Suppressor macrophage treated with lipopolysaccharide for 1 hour (primary cell): ENCODE data around the gene MAP3K8.
A peak's percentile ranks its signal among the peaks of the same experiment; 100 is the strongest.
"Not testable (repeated sequence)": the region's sequence is repeated elsewhere in the genome, so short reads cannot be mapped to it uniquely, and the experiment has no call there.

ENCODE experiments used
- DNase-seq, 3 donors: peaks; one replicate each; pipeline ENCODE4 v3.0.0-alpha.2; 2020 to 2022

MAP3K8 gene

GRCh38 chr10:30447125-30447799 lies 13.3 kb downstream of the MAP3K8 start:
- DNase-seq, result peak; percentile 48 to 88 (median 72)

GRCh38 chr10:30448092-30448491 lies 14.1 kb downstream of the MAP3K8 start:
- DNase-seq, result peak in 1 of 3 donors; percentile 45

GRCh38 chr10:30453764-30454527 lies 20.0 kb downstream of the MAP3K8 start:
- no peak for DNase-seq

GRCh38 chr10:30454744-30455510 lies 20.9 kb downstream of the MAP3K8 start:
- DNase-seq, result peak in 1 of 3 donors; percentile 51

- DNase-seq, result no peak
Observed at GRCh38 chr10:30455816-30456215, 21.8 kb downstream of the MAP3K8 start.

- DNase-seq, result no peak
Observed at GRCh38 chr10:30456266-30456665, 22.3 kb downstream of the MAP3K8 start.

GRCh38 chr10:30459283-30459682 lies 25.3 kb downstream of the MAP3K8 start:
- peak; percentile 84 to 89 (median 86) for DNase-seq

- DNase-seq, result no peak
Observed at GRCh38 chr10:30460121-30460520, 26.1 kb downstream of the MAP3K8 start.

GRCh38 chr10:30462513-30462912 lies 28.5 kb downstream of the MAP3K8 start:
- no peak for DNase-seq

- peak in 2 of 3 donors; percentile 43 for DNase-seq
Observed at GRCh38 chr10:30463944-30464451, 30.0 kb downstream of the MAP3K8 start.

GRCh38 chr10:30464675-30465074 lies 30.7 kb downstream of the MAP3K8 start:
- no peak for DNase-seq

GRCh38 chr10:30466445-30466844 lies 32.5 kb downstream of the MAP3K8 start:
- DNase-seq, result no peak

- peak; percentile 67 to 80 (median 71) for DNase-seq
Observed at GRCh38 chr10:30467651-30468338, 33.8 kb downstream of the MAP3K8 start.

GRCh38 chr10:30472414-30473155 lies 38.6 kb downstream of the MAP3K8 start:
- DNase-seq, result no peak

- DNase-seq, result not testable (repeated sequence)
Observed at GRCh38 chr10:30475515-30475914, 41.5 kb downstream of the MAP3K8 start.

- no peak for DNase-seq
Observed at GRCh38 chr10:30476511-30477155, 42.6 kb downstream of the MAP3K8 start.

GRCh38 chr10:30479513-30479912 lies 45.5 kb downstream of the MAP3K8 start:
- not testable (repeated sequence) for DNase-seq

GRCh38 chr10:30481603-30482002 lies 47.6 kb downstream of the MAP3K8 start:
- DNase-seq, result no peak

- DNase-seq, result peak; percentile 45 to 74 (median 67)
Observed at GRCh38 chr10:30488316-30488715, 54.3 kb downstream of the MAP3K8 start.

- peak; percentile 68 to 91 (median 73) for DNase-seq
Observed at GRCh38 chr10:30489346-30489745, 55.4 kb downstream of the MAP3K8 start.

GRCh38 chr10:30490289-30491000 lies 56.5 kb downstream of the MAP3K8 start:
- no peak for DNase-seq
